Measurements from ENCODE around the gene CXXC5. TPM values are rescaled to one million over a fixed set of nuclear protein-coding genes. Genes with fewer than 3 reads are reported as not detected.
A peak's percentile ranks its signal among the peaks of the same experiment; 100 is the strongest.

Gene CXXC5
- total and polyA plus RNA-seq, 9 of the 15 experiments (the other 6 are each of a cell fraction or from before 2014, with no cell fraction given), result 1.9 to 123 (median 45.8) TPM

GRCh38 chr5:139696894-139697658 is 48.9 kb downstream of the CXXC5 start (continued):
- no peak for TF ChIP-seq DEAF1 (CRISPR knock-in tag; IDR thresholded peaks at IDR 0.05)
- TF ChIP-seq ZBTB43 (CRISPR knock-in tag; IDR thresholded peaks at IDR 0.05), result no peak
- peak; percentile 92 for TF ChIP-seq PCBP1 (IDR thresholded peaks at IDR 0.05; ENCODE audit: low read depth, low read length, poor library complexity, severe bottlenecking)
- peak; percentile 91 for TF ChIP-seq JUND (IDR thresholded peaks at IDR 0.05; ENCODE audit: borderline replicate concordance, low read depth, low read length)
- peak; percentile 58; the same call in 1 of the 3 replicates for TF ChIP-seq JUND (tag; IDR thresholded peaks at IDR 0.05; ENCODE audit: borderline replicate concordance, low read depth, low read length)
- no peak for TF ChIP-seq USF1 (CRISPR knock-in tag; IDR thresholded peaks at IDR 0.05)
- no peak; the same call in 1 of the 2 replicates for TF ChIP-seq HMGXB4 (CRISPR knock-in tag; IDR thresholded peaks at IDR 0.05)
- no peak for TF ChIP-seq PHF20 (IDR thresholded peaks at IDR 0.05; ENCODE audit: partially characterized antibody)
- 0 out of 2 replicates have a peak, but pooled peaks have one; percentile 12 for TF ChIP-seq NCOR1 (IDR thresholded peaks at IDR 0.05)
- no peak for TF ChIP-seq E4F1 (CRISPR knock-in tag; IDR thresholded peaks at IDR 0.05; ENCODE audit: borderline replicate concordance)
- no peak for TF ChIP-seq NFATC3 (IDR thresholded peaks at IDR 0.05)
- TF ChIP-seq NFYB (IDR thresholded peaks at IDR 0.05; ENCODE audit: extremely low read depth, insufficient read length), result no peak
- peak; percentile 11; the same call in 1 of the 2 replicates for TF ChIP-seq ARID4B (CRISPR knock-in tag; IDR thresholded peaks at IDR 0.05)

All from K562 (cell line).